HepG2 (cell line): ENCODE measurements around the gene CCNDBP1. TPM values are rescaled to one million over a fixed set of nuclear protein-coding genes. Genes with fewer than 3 reads are reported as not detected.

Experiments used
- ATAC-seq: fragments of 200-7000 bp; cut with Tn5 transposase; 3 replicates; pipeline ENCODE4 v1.9.1; 2020; ENCODE audit warnings: mild to moderate bottlenecking, moderate library complexity
- BruUV-seq: library from RNA; stranded (reverse); fragments of 400-500 nt; replicated peaks from 2 replicates; lab custom pipeline; 2021; lab: Mats Ljungman, UMichigan
- CTCF ChIA-PET: fragments of 300-600 bp; formaldehyde crosslinking; extraction: SDS; loops from one replicate; lab custom pipeline; 2021; ENCODE audit warnings: low total read pairs, inconsistent platforms, low intra/inter-chr PET ratio; lab: Yijun Ruan, JAX
- POLR2A ChIA-PET: fragments of 350-600 bp; sonication (Branson Sonifier 250); formaldehyde crosslinking; loops from one replicate; lab custom pipeline; 2020; ENCODE audit warnings: antibody characterized with exemption, inconsistent platforms; lab: Yijun Ruan, JAX
- DNase-seq: peaks from one replicate; pipeline ENCODE4 v3.0.0-alpha.2; 2015; ENCODE audit warnings: low spot score
- FAIRE-seq: peaks from 3 replicates; lab custom pipeline; 2011; peaks lifted over from hg19 to GRCh38; lab: Jason Lieb, UNC
- H2AFZ ChIP-seq: one replicate; pipeline ENCODE4 v1.6.1; 2011; ENCODE audit warnings: low read length, inconsistent platforms
- H3K27ac ChIP-seq: fragments of 300-600 bp; 3 replicates; pipeline ENCODE4 v1.8.0; 2011; ENCODE audit warnings: mixed run types, mild to moderate bottlenecking, mixed read lengths, low read length, inconsistent platforms; ENCODE audit not compliant: insufficient read depth; ENCODE audit errors: extremely low read length
- H3K27me3 ChIP-seq, 2 experiments: fragments of 200-600 bp in 1 of 2; 2 replicates in 1 of 2; 3 replicates in 1 of 2; pipeline versions ENCODE4 v1.6.0 to v1.8.0; 2011; ENCODE audit warnings: low read length in 2 of 2, mild to moderate bottlenecking in 2 of 2, moderate library complexity in 2 of 2, inconsistent platforms in 1 of 2; ENCODE audit not compliant: insufficient read depth in 2 of 2, control insufficient read depth in 1 of 2
- H3K36me3 ChIP-seq, 2 experiments: fragments of 200-600 bp in 1 of 2; replicated peaks in 1 of 2; 2 replicates in 1 of 2; 3 replicates in 1 of 2; pipeline versions ENCODE4 v1.5.1 to v1.8.0; 2011; ENCODE audit warnings: low read length in 2 of 2, inconsistent platforms in 1 of 2; ENCODE audit not compliant: insufficient read depth in 2 of 2, control insufficient read depth in 1 of 2
- H3K4me1 ChIP-seq: 2 replicates; pipeline ENCODE4 v1.5.1; 2012; ENCODE audit warnings: low read length, inconsistent platforms; ENCODE audit not compliant: insufficient read depth
- H3K4me2 ChIP-seq: 2 replicates; pipeline ENCODE4 v1.6.0; 2011; ENCODE audit warnings: low read depth, low read length, inconsistent platforms
- H3K4me3 ChIP-seq, 3 experiments: fragments of 200-600 bp in 1 of 3; sonication (generic), shearing (Covaris generic) in 1 of 3; replicated peaks in 1 of 3; 2 replicates each; pipeline ENCODE4 v1.5.1; 2011 to 2016; ENCODE audit warnings: low read length in 3 of 3, inconsistent platforms in 2 of 3, low read depth in 2 of 3, mild to moderate bottlenecking in 2 of 3, control low read depth in 1 of 3, mixed read lengths in 1 of 3; ENCODE audit not compliant: insufficient read depth in 1 of 3
- H3K79me2 ChIP-seq: one replicate; pipeline ENCODE4 v1.6.1; 2011; ENCODE audit warnings: low read length, inconsistent platforms; ENCODE audit not compliant: insufficient read depth
- H3K9ac ChIP-seq: 2 replicates; pipeline ENCODE4 v1.6.0; 2011; ENCODE audit warnings: mild to moderate bottlenecking, low read depth, low read length, inconsistent platforms; ENCODE audit not compliant: insufficient read depth
- H3K9me3 ChIP-seq: 2 replicates; pipeline ENCODE4 v1.5.1; 2012; ENCODE audit warnings: mild to moderate bottlenecking, low read length
- H4K20me1 ChIP-seq: 2 replicates; pipeline ENCODE4 v1.6.0; 2011; ENCODE audit warnings: inconsistent platforms, mild to moderate bottlenecking, low read length, moderate library complexity; ENCODE audit not compliant: insufficient read depth
- AHR ChIP-seq: IDR thresholded peaks from 2 replicates; pipeline ENCODE4 v1.6.1; 2018; ENCODE audit warnings: missing genetic modification reagents, missing compliant biosample characterization
- BCLAF1 ChIP-seq: fragments of 450-650 bp; IDR thresholded peaks from 2 replicates; pipeline ENCODE4 v1.6.1; 2017; ENCODE audit warnings: mild to moderate bottlenecking
- GATAD1 ChIP-seq: IDR thresholded peaks from 2 replicates; pipeline ENCODE4 v1.6.1; 2016; ENCODE audit warnings: missing genetic modification reagents, missing compliant biosample characterization
- JUND ChIP-seq: sonication (generic); formaldehyde crosslinking; IDR thresholded peaks from 2 replicates; pipeline ENCODE4 v1.8.0; 2022; ENCODE audit warnings: mild to moderate bottlenecking, missing genetic modification reagents
- KDM3A ChIP-seq: IDR thresholded peaks from 2 replicates; pipeline ENCODE4 v1.6.1; 2018; ENCODE audit warnings: low read depth, missing compliant biosample characterization
- LBX2 ChIP-seq: sonication (generic); formaldehyde crosslinking; IDR thresholded peaks from 2 replicates; pipeline ENCODE4 v1.5.0; 2020; ENCODE audit warnings: missing genetic modification reagents, mild to moderate bottlenecking, borderline replicate concordance
- SMYD3 ChIP-seq: sonication (generic); formaldehyde crosslinking; IDR thresholded peaks from 2 replicates; pipeline ENCODE4 v1.8.1; 2023; ENCODE audit warnings: mild to moderate bottlenecking, missing genetic modification reagents
- SRF ChIP-seq: IDR thresholded peaks from 2 replicates; pipeline ENCODE4 v1.6.1; 2011; ENCODE audit warnings: mild to moderate bottlenecking, low read depth, low read length, moderate library complexity
- TGIF2 ChIP-seq: IDR thresholded peaks from 2 replicates; pipeline ENCODE4 v1.6.1; 2016; ENCODE audit warnings: control low read depth, missing compliant biosample characterization
- TSC22D2 ChIP-seq: sonication (generic); formaldehyde crosslinking; IDR thresholded peaks from 2 replicates; pipeline ENCODE4 v1.5.1; 2020; ENCODE audit warnings: missing genetic modification reagents, mild to moderate bottlenecking, borderline replicate concordance
- ZNF33B ChIP-seq: sonication (generic); formaldehyde crosslinking; IDR thresholded peaks from 2 replicates; pipeline ENCODE4 v1.5.1; 2020; ENCODE audit warnings: mild to moderate bottlenecking, missing genetic modification reagents
- ZNF615 ChIP-seq: sonication (generic); formaldehyde crosslinking; IDR thresholded peaks from 2 replicates; pipeline ENCODE4 v1.5.0; 2020; ENCODE audit warnings: mild to moderate bottlenecking, missing genetic modification reagents, borderline replicate concordance
- ZNF713 ChIP-seq: sonication (generic); formaldehyde crosslinking; IDR thresholded peaks from 2 replicates; pipeline ENCODE4 v1.4.0; 2020; ENCODE audit warnings: mild to moderate bottlenecking, missing genetic modification reagents
- WGBS: methylation state at CpG from one replicate; pipeline ENCODE4 v1.1.6; 2017; ENCODE audit warnings: low lambda C conversion rate; 5-methylcytosine and 5-hydroxymethylcytosine counted together
- in situ Hi-C: cut with HindIII; loops from 2 replicates; pipeline ENCODE4 v1.10.0; 2017; ENCODE audit warnings: low pct_unique_long_range_greater_than_20kb; ENCODE audit not compliant: extremely low pct_ligation_motif_present
- intact Hi-C: fragments of 100-400 bp; cut with micrococcal nuclease; formaldehyde crosslinking; loops from one replicate; pipeline ENCODE4 v1.10.0; 2022; ENCODE audit not compliant: unreplicated experiment
- polyA plus RNA-seq, 8 experiments: library from polyadenylated mRNA; depleted of rRNA in 3 of 8; stranded (reverse) in 7 of 8; unstranded in 1 of 8; fragments of >200 nt; fragmentation: Illumina TruSeq in 4 of 8; extraction: Trizol in 4 of 8; gene quantifications; 2 replicates each; pipeline versions ENCODE4 v1.2.1 to v1.2.3, GENCODE V29; 2011 to 2016; ENCODE audit warnings: low read depth in 4 of 8, missing spikeins in 1 of 8, mixed read lengths in 1 of 8; ENCODE audit not compliant: insufficient read depth in 1 of 8
- total RNA-seq, 5 experiments: library from RNA; depleted of rRNA; stranded (reverse); fragments of >200 nt; fragmentation: Illumina TruSeq; extraction: Trizol; gene quantifications; 2 replicates each; pipeline ENCODE4 v1.2.3, GENCODE V29; 2016; ENCODE audit warnings: low read depth in 1 of 5
- TF ChIP-seq, protein P1 (sequence below): sonication (generic); formaldehyde crosslinking; IDR thresholded peaks from 2 replicates; pipeline ENCODE4 v1.8.0; 2022; ENCODE audit warnings: missing genetic modification reagents, mild to moderate bottlenecking, inconsistent platforms, borderline replicate concordance
- TF ChIP-seq, protein P2 (sequence below): sonication (generic); formaldehyde crosslinking; IDR thresholded peaks from 2 replicates; pipeline ENCODE4 v1.5.1; 2020; ENCODE audit warnings: mild to moderate bottlenecking, missing genetic modification reagents

The CCNDBP1 gene
- total and polyA plus RNA-seq, 2 of the 13 experiments (the other 11 are each of a cell fraction or from before 2014, with no cell fraction given): 24.8 to 42.3 TPM

GRCh38 chr15:43211224-43211735, 26.1 kb downstream of the CCNDBP1 start (continued):
- TF ChIP-seq, protein P1, sequence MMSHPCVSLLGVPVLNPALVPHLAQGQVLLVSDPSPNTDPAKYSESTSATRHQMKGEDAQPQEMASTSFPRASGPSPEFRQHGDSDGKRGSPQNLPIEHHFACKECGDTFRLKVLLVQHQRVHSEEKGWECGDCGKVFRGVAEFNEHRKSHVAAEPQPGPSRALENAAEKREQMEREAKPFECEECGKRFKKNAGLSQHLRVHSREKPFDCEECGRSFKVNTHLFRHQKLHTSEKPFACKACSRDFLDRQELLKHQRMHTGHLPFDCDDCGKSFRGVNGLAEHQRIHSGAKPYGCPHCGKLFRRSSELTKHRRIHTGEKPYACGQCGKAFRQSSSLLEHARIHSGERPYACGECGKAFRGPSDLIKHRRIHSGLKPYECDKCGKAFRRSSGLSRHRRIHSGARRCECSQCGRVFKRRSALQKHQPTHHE: no peak
- TF ChIP-seq BCLAF1: no peak
- TF ChIP-seq, protein P2, sequence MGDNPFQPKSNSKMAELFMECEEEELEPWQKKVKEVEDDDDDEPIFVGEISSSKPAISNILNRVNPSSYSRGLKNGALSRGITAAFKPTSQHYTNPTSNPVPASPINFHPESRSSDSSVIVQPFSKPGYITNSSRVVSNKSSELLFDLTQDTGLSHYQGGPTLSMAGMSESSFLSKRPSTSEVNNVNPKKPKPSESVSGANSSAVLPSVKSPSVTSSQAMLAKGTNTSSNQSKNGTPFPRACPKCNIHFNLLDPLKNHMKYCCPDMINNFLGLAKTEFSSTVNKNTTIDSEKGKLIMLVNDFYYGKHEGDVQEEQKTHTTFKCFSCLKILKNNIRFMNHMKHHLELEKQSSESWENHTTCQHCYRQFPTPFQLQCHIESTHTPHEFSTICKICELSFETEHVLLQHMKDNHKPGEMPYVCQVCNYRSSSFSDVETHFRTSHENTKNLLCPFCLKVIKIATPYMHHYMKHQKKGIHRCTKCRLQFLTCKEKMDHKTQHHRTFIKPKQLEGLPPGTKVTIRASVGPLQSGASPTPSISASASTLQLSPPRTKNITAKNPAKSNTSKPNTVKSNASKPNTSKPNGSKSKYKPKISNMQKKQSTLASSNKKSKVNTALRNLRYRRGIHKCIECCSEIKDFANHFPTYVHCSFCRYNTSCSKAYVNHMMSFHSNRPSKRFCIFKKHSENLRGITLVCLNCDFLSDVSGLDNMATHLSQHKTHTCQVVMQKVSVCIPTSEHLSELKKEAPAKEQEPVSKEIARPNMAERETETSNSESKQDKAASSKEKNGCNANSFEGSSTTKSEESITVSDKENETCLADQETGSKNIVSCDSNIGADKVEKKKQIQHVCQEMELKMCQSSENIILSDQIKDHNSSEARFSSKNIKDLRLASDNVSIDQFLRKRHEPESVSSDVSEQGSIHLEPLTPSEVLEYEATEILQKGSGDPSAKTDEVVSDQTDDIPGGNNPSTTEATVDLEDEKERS (CRISPR knock-in tag): no peak
- TF ChIP-seq, all 625 proteins: peak for 0

DNA sequence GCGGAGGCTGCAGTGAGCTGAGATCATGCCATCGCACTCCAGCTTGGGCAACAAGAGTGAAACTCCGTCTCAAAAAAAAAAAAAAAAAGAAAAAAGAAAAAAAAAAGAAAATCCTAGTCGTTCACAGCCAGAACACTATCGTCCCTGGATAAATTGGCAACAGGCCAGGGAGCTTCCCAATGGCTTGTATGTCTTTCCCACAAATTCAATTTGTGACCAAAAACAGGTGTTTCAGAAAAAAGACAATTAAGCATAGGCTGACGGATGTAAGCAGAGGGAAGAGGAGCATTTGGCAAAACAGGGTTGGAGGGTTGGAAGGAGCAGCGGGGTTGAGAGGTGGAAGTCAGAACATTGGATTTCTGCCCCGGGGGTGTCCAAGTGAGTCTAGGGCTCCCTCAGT, 27.1 kb downstream of the CCNDBP1 start:
- no TSS peak for BruUV-seq
- no peaks in the 10 kb centered on the region for H3K4me1 ChIP-seq
- no peak overlapping the region for H3K4me2 ChIP-seq
- FAIRE-seq (no peak), ATAC-seq (no peak), DNase-seq (no peak)
- H3K79me2 ChIP-seq: no peaks in the 10 kb centered on the region
- ChIA-PET CTCF (no interaction called here), POLR2A (no interaction called here)
- H3K4me3 ChIP-seq: no peak overlapping the region
- 38% methylated on average over 8 of the region's 8 CpGs for whole genome bisulfite sequencing
- H4K20me1 ChIP-seq: no peaks in the 10 kb centered on the region
- no peaks in the 10 kb centered on the region for H3K9me3 ChIP-seq
- intact Hi-C loops (no loop called here), in situ Hi-C loops (loop anchor here (25.0 kb wide), 1 partner anchor 500 kb away; no protein-coding TSS in a partner anchor)
- no peak overlapping the region for H3K27ac ChIP-seq
- H2AFZ ChIP-seq: no peak overlapping the region
- no peak overlapping the region for H3K9ac ChIP-seq
- H3K36me3 ChIP-seq: no peaks in the 10 kb centered on the region
- H3K27me3 ChIP-seq: peaks cover 1 to 51% of the 10 kb centered on the region in 2 experiments; a peak in 3 of 5 replicates
- TF ChIP-seq JUND (CRISPR knock-in tag): no peak
- TF ChIP-seq LBX2 (CRISPR knock-in tag): no peak
- no peak for TF ChIP-seq SRF
- no peak for TF ChIP-seq SMYD3 (CRISPR knock-in tag)
- TF ChIP-seq KDM3A: no peak
- TF ChIP-seq TGIF2 (CRISPR knock-in tag): no peak
- TF ChIP-seq AHR (CRISPR knock-in tag): no peak
- TF ChIP-seq GATAD1: no peak
- TF ChIP-seq ZNF33B: no peak
- TF ChIP-seq ZNF713 (CRISPR knock-in tag): no peak
- TF ChIP-seq TSC22D2: no peak
- no peak for TF ChIP-seq ZNF615 (CRISPR knock-in tag)
